ENCODE measurements around the gene FBLIM1.

- no peak for TF ChIP-seq NFYB (CRISPR knock-in tag; conservative IDR thresholded peaks at IDR 0.05; ENCODE audit: low read depth)
- no peak for TF ChIP-seq CTCF (IDR thresholded peaks at IDR 0.05)
- TF ChIP-seq E2F1 (CRISPR knock-in tag; IDR thresholded peaks at IDR 0.05), result no peak
- no peak for TF ChIP-seq NR2C2 (CRISPR knock-in tag; IDR thresholded peaks at IDR 0.05)
- no peak for TF ChIP-seq OVOL2 (CRISPR knock-in tag; IDR thresholded peaks at IDR 0.05; ENCODE audit: borderline replicate concordance)
- TF ChIP-seq HMGA2 (CRISPR knock-in tag; IDR thresholded peaks at IDR 0.05), result no peak
- no peak for TF ChIP-seq TCF7 (CRISPR knock-in tag; IDR thresholded peaks at IDR 0.05; ENCODE audit: low read depth)
- TF ChIP-seq ARID4B (CRISPR knock-in tag; IDR thresholded peaks at IDR 0.05; ENCODE audit: borderline replicate concordance), result no peak
- no peak for TF ChIP-seq ATF2 (CRISPR knock-in tag; IDR thresholded peaks at IDR 0.05; ENCODE audit: borderline replicate concordance, low read depth)
- TF ChIP-seq FOXP4 (CRISPR knock-in tag; IDR thresholded peaks at IDR 0.05), result no peak
Measured at GRCh38 chr1:15736038-15736891, 22.3 kb upstream of the FBLIM1 start, which contains the start of gene SLC25A34.

Data from WTC11 (cell line).